GM12874 (cell line): ENCODE measurements around the gene MCF2L2.

Experiments
- TF ChIP-seq, protein P1 (sequence below): IDR thresholded peaks from 2 replicates; pipeline ENCODE4 v1.5.1; 2011; ENCODE audit warnings: low read depth, mild to moderate bottlenecking, control low read depth, low read length, moderate library complexity; ENCODE audit not compliant: insufficient read depth

The MCF2L2 gene

DNA sequence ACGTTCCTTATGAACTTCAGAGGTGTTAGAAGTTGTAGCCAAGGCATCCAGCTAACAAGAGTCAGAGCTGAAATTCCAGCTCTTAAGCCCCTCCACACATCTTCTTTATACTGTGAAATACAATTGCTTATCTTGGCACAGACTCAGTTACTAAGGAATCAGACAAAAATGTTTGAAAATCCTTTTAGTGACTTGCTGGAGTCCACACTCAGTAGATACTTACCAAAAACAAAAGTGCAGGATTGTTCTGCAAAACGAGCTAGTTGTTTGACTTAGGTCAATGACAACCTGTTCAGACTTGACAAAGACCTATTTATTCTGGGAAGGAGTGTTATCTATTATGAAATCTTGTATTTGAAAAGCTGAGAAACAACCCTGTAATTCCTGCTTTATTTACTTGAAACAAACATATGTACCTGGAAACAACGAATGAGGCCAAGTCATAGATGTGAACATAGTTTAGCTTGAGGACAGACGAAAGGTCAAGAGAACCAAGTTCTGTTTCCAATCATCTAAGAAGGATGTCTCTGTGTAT, 136.9 kb downstream of the MCF2L2 start:
- TF ChIP-seq, protein P1, sequence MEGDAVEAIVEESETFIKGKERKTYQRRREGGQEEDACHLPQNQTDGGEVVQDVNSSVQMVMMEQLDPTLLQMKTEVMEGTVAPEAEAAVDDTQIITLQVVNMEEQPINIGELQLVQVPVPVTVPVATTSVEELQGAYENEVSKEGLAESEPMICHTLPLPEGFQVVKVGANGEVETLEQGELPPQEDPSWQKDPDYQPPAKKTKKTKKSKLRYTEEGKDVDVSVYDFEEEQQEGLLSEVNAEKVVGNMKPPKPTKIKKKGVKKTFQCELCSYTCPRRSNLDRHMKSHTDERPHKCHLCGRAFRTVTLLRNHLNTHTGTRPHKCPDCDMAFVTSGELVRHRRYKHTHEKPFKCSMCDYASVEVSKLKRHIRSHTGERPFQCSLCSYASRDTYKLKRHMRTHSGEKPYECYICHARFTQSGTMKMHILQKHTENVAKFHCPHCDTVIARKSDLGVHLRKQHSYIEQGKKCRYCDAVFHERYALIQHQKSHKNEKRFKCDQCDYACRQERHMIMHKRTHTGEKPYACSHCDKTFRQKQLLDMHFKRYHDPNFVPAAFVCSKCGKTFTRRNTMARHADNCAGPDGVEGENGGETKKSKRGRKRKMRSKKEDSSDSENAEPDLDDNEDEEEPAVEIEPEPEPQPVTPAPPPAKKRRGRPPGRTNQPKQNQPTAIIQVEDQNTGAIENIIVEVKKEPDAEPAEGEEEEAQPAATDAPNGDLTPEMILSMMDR: no peak

DNA sequence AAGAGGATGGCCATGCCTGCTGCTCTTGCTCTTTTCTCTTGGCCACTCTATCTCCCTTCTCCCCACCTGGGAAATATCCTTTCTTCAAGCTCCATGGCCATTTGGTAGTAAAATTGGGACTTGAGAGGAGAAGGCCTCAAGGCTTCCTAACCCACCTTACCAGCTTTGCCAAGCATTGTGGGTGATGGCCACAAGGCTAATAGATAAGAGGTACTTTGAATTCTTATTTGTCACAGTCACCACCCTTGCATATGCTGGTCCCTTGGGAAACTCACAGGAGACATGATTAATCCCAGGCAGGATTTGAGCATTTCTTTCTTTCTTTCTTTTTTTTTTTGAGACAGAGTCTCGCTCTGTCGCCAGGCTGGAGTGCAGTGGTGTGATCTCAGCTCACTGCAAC, 138.2 kb downstream of the MCF2L2 start:
- TF ChIP-seq, protein P1: no peak

DNA sequence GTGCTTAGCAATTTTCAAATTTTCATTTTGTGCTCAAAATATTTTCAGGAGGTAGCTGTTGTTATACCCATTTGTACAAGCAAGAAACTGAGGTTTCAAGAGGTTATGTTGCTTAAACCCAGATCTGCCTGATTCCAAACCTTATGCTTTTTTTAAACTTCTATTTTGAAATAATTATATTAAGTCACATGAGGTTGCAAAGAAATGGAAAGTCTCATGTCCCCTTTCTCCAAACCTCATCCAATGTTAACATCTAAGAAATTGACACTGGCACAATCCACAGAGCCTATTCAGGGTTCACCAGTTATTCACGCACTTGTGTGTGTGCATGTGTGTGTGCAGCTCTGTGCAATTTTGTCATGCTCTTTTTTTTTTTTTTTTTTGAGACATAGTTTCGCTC, 140.3 kb downstream of the MCF2L2 start:
- TF ChIP-seq, protein P1: no peak

DNA sequence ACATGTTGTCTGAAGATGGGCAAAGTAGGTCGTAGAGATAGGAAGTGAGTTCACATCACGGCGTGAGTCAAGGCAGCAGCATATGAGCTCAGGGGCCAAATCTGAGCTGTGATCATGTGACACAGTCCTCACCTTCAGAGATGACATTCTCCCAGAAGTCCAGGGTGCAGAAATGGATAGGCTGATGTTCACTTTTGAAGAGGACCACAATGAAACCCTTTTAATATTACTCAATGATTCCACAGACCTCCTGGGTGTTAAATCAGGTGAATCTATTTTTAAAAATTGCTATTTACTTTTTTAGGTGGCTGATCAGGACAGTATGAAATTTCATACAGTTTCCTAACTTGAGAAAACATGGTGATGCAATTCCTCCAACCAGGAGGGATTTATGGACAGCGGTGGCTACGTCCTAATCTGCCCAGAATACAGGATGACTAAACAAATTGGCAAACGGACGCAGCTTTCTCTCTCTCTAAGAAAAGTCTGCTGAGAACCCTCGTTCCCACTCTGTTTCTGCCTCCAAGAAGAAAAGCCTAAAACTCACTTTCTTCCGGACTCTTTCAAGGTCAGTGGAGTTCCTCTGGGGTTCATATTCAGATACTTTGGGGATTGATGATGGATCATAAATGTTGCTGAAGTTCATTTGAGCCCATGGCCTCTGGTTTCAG, 141.0 kb downstream of the MCF2L2 start:
- TF ChIP-seq, protein P1: no peak

DNA sequence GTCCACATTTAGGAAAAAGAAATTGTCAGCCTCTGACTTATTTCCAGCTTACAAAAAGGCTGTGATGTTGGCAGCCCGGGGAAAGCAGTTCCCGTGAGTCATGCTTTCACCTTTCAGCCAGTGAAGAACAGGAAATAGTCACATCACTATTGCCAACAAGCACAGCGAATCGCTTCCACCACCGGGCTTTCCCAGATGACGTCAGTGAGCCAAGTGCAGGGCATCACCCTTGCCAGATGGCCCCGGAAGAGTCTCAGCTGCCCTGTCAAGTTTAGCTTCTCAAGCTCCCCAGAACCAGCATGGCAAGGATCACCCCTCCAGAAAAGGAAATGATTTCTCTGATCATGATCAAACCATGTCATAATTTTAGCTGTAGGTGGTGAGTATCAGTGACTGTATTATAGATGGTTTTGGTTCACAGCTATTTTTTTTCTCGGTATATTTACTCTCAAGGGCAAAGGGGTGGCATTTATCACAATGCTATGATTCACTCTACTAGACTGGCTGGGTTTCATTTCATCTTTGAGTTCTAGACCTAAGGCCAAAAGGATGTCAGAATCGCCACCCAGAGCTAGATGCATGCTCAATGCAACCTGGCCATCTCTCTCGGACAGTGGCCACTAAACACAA, 142.5 kb downstream of the MCF2L2 start:
- TF ChIP-seq, protein P1: no peak

DNA sequence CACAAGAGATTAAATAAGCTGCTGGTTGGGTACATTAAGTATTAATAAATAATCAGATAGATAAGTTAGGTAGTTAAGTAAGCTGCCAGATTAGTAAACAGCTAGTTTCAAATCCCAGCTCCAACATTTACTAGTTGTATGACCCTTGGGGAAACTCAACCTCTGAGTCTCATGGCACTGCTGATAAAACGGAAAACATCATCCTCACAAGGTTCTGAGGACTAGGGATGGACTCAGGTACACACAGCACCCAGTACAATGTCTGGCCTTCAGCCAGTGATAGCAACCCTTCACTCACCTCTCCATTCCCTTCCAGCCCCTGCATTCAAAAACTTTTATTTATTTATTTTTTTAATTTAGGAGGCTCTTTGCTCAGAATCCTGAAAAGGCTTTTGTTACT, 143.1 kb downstream of the MCF2L2 start:
- TF ChIP-seq, protein P1: no peak

DNA sequence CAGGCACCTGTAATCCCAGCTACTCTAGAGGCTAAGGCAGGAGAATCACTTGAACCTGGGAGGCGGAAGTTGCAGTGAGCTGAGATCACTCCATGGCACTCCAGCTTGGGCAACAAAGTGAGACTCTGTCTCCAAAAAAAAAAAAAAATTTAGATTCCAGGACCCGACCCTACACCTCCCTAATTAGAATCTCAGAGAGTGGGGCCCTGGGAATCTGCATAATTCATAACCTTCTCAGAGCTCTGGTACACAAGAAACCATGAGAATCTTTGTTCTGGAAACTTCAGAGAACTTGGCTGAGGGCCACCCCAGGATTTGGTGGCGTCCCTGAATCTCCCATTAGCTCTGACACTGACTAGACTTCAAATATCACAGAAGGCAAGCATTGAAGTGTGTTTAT, 143.8 kb downstream of the MCF2L2 start:
- TF ChIP-seq, protein P1: no peak
